Mucosa of descending colon (tissue), 3 donors: Measurements from ENCODE around the gene NBPF12. TPM values are rescaled to one million over a fixed set of nuclear protein-coding genes. Genes with fewer than 3 reads are reported as not detected.
"Not testable (repeated sequence)": the region's sequence is repeated elsewhere in the genome, so short reads cannot be mapped to it uniquely, and the experiment has no call there.

ENCODE experiments used
- ATAC-seq: fragments of 200-7000 bp; cut with Tn5 transposase; one replicate; pipeline ENCODE4 v1.9.1; 2020; ENCODE audit warnings: mild to moderate bottlenecking, moderate library complexity
- DNase-seq, 3 donors: peaks; one replicate each; pipeline ENCODE4 v3.0.0-alpha.2; 2020
- H3K36me3 ChIP-seq: fragments of 200-600 bp; one replicate; pipeline ENCODE4 v1.8.0; 2021; ENCODE audit warnings: low read depth, mild to moderate bottlenecking
- H3K4me1 ChIP-seq: fragments of 200-600 bp; one replicate; pipeline ENCODE4 v1.8.0; 2021; ENCODE audit warnings: low read depth, mild to moderate bottlenecking
- H3K4me3 ChIP-seq: fragments of 200-600 bp; one replicate; pipeline ENCODE4 v1.8.0; 2021; ENCODE audit warnings: mild to moderate bottlenecking
- H3K9me3 ChIP-seq: fragments of 200-600 bp; one replicate; pipeline ENCODE4 v1.8.0; 2021; ENCODE audit warnings: mild to moderate bottlenecking
- intact Hi-C, 2 donors: fragments of 100-400 bp; cut with DNase I in 1 of 2; cut with micrococcal nuclease in 1 of 2; formaldehyde crosslinking; loops; one replicate each; pipeline versions ENCODE4 v1.11.0 to v1.11.1; 2022; cut with DNase I, micrococcal nuclease
- long read RNA-seq, 2 donors: library from polyadenylated mRNA; unstranded; transcript quantifications; one replicate each; pipeline ENCODE4 v2.0.0, GENCODE V29; 2019 to 2021
- total RNA-seq, 3 donors: library from RNA; stranded (reverse); fragmentation: NEBNext Ultra II Directional in 2 of 3; extraction: Animal tissue kit (Norgen Biotek cat#: 25700) in 2 of 3; gene quantifications; one replicate each; pipeline versions ENCODE4 v1.2.1 to v1.2.4, GENCODE V29; 2021 to 2023
- donor health status: DM: no; HTN: no; CAD: no; lungs with moderate emphysema.
- donor health status: DM: no; HTN: no; CAD: no.
- donor health status: DM: no; HTN: yes; CAD: no.

The NBPF12 gene, protein sequence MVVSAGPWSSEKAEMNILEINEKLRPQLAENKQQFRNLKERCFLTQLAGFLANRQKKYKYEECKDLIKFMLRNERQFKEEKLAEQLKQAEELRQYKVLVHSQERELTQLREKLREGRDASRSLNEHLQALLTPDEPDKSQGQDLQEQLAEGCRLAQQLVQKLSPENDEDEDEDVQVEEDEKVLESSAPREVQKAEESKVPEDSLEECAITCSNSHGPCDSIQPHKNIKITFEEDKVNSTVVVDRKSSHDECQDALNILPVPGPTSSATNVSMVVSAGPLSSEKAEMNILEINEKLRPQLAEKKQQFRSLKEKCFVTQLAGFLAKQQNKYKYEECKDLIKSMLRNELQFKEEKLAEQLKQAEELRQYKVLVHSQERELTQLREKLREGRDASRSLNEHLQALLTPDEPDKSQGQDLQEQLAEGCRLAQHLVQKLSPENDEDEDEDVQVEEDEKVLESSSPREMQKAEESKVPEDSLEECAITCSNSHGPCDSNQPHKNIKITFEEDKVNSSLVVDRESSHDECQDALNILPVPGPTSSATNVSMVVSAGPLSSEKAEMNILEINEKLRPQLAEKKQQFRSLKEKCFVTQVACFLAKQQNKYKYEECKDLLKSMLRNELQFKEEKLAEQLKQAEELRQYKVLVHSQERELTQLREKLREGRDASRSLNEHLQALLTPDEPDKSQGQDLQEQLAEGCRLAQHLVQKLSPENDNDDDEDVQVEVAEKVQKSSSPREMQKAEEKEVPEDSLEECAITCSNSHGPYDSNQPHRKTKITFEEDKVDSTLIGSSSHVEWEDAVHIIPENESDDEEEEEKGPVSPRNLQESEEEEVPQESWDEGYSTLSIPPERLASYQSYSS (N-terminal part only)
- 10 to 100 TPM in 2 of 3 donors, 1 to 10 TPM in 1; 10.0 to 15.7 (median 14.2) TPM for total RNA-seq
- long read RNA-seq, donor 1, partial matches to known transcripts: 1 of 12 reads
- long read RNA-seq, donor 1, other reads (novel, unspliced or antisense): 11 of 12 reads
- long read RNA-seq, donor 2: 0 reads

DNA sequence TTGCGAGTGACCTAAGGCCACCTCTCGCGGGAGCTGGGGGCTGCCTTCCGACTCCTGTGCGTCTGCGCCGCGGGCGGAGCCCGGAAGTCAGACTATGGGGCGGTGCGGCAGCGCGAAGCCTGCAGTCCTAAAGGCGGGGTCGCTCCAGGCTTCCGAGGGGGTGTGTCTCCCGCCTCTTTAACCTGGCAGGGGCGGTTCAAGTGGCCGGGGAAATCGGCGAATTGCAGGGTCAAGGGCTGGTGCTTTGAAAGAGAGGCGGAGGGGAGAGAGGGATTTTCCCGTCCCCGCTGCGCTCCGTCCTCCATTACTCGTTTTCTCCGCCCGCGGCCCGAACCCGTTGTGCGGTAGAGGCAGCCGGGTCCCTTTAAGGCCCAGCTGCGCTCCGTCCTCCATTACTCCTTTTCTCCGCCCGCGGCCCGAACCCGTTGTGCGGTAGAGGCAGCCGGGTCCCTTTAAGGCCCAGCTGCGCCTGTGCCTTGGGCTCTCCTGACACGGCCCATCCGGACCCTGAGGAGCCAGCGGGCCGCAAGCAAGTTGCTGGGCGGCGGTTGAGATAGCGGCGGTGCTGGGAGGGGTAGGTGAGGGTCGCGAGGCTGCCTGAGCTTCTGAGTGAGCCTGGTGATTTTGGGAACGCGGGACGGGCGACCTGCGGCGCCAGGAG lies at the start of gene NBPF12:
Gene NBPF12, plus strand, starts transcription at position 83 of the 661 bp plus-strand sequence. CDS start 21,820 bp downstream, outside the sequence.
- H3K36me3 ChIP-seq, intact Hi-C loops, H3K4me1 ChIP-seq, H3K9me3 ChIP-seq: not testable (repeated sequence)
- peak; percentile 93 for ATAC-seq
- DNase-seq: peak; percentile 87 to 91 (median 89)
- peak within 1 kb of the TSS; percentile 80 for H3K4me3 ChIP-seq

DNA sequence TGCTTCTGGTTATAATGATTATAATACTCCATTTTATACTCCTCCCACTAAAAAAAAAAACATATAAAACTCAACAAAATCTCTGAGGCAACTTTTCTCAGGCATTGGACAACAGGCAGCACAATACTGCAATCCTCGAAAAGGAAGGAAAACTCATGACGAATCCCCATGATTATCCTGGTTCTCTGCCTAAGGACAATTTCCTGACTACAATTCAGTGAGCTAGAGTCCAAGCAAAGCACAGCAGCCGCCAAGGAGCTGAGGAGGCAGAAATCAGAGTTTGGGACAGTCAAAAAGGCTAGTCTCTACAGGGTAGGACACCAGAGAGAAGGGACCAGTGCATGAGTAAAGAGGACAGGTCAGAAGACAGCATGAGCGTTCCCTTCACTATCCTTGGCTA lies 46.8 kb upstream of the NBPF12 start:
- H3K4me3 ChIP-seq, intact Hi-C loops, H3K4me1 ChIP-seq, DNase-seq, H3K9me3 ChIP-seq, ATAC-seq, H3K36me3 ChIP-seq: not testable (repeated sequence)

DNA sequence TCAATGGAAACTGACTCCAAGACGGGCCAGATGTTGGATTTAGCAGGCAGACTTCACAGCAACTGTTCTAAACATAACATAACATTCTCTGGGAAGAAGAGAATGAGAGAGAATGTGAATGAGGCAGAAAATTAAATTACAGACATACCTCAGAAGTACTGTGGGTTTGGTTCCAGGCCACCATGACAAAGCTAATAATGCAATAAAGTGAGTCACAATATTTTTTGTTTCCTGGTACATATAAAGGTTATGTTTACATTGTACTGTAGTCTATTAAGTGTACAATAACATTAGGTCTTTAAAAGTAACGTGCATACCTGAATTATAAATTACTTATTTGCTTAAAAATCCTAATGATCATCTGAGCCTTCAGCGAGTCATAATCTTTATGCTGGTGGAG lies 45.8 kb upstream of the NBPF12 start:
- H3K9me3 ChIP-seq, intact Hi-C loops, H3K4me1 ChIP-seq, H3K36me3 ChIP-seq, H3K4me3 ChIP-seq, DNase-seq, ATAC-seq: not testable (repeated sequence)

DNA sequence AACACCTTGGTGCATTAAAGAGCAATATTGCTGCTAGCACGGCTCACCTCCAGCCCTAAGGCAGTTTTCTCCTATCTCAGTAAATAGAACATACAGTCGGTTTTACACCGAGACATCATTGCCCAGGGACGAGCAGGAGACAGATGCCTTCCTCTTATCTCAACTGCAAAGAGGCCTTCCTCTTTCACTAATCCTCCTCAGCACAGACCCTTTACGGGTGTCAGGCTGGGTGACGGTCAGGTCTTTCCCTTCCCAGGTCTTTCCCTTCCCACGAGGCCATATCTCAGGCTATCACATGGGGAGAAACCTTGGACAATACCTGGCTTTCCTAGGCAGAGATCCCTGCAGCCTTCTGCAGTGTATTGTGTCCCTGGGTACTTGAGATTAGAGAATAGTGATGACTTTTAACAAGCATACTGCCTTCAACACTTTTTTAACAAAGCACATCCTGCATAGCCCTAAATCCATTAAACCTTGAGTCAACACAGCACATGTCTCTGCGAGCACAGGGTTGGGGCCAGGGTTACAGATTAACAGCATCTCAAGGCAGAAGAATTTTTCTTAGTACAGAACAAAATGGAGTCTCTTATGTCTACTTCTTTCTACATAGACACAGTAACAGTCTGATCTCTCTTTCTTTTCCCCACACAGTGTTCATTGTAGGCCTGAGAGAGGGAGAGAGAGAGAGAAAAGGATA lies 30.4 kb upstream of the NBPF12 start:
- H3K9me3 ChIP-seq, ATAC-seq, H3K36me3 ChIP-seq, intact Hi-C loops, H3K4me3 ChIP-seq, H3K4me1 ChIP-seq: not testable (repeated sequence)
- peak in 1 of 3 donors; percentile 4 for DNase-seq

- DNase-seq, H3K9me3 ChIP-seq, intact Hi-C loops, ATAC-seq, H3K4me1 ChIP-seq, H3K36me3 ChIP-seq, H3K4me3 ChIP-seq: not testable (repeated sequence)
These were observed 25.1 kb upstream of the NBPF12 start for GRCh38 chr1:146912975-146913374.

- H3K36me3 ChIP-seq, intact Hi-C loops, ATAC-seq, H3K4me3 ChIP-seq, H3K9me3 ChIP-seq, H3K4me1 ChIP-seq, DNase-seq: not testable (repeated sequence)
These were observed 17.3 kb upstream of the NBPF12 start for GRCh38 chr1:146920811-146921210.

DNA sequence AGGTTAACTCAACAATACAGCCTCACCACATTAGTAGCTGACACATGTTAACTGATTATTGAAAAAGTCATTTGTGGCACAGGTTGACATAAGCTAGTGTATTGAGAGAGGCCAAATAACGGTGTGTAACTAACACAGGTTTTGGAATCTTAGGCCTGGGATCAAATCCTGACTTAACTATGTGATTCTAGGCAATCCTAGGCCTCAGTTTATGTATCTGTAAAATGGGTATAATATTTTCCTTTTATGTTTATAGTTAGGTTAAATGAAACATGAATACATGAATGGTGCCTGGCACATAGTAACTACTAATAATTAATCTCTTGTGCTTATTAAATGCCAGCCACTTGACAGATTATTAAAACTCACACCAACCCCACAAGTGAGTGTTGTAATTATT lies 15.5 kb upstream of the NBPF12 start:
- intact Hi-C loops, ATAC-seq, H3K36me3 ChIP-seq, DNase-seq, H3K9me3 ChIP-seq, H3K4me3 ChIP-seq, H3K4me1 ChIP-seq: not testable (repeated sequence)

DNA sequence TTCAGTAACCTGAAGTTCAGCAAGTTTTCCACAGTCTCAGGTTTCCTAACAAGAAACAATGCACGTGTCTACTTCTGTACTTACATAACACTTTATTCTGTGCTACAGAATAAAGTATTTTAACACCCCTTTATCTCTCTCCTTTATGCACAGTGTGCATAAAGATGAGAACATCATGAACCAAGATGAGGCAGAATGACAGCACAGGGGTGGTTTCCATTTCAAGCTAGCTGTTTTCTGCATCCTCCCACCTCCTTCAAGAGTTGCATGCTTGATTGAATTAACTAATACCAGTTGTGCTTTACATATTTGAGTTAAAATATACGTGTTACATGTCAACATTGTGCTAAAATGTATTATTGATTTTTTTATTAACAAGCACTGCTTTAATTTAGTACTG lies 14.0 kb upstream of the NBPF12 start:
- DNase-seq, H3K36me3 ChIP-seq, H3K4me3 ChIP-seq, ATAC-seq, intact Hi-C loops, H3K4me1 ChIP-seq, H3K9me3 ChIP-seq: not testable (repeated sequence)

GRCh38 chr1:146926413-146926812 lies 11.7 kb upstream of the NBPF12 start:
- H3K4me1 ChIP-seq, H3K36me3 ChIP-seq, intact Hi-C loops, H3K9me3 ChIP-seq, ATAC-seq, DNase-seq, H3K4me3 ChIP-seq: not testable (repeated sequence)

DNA sequence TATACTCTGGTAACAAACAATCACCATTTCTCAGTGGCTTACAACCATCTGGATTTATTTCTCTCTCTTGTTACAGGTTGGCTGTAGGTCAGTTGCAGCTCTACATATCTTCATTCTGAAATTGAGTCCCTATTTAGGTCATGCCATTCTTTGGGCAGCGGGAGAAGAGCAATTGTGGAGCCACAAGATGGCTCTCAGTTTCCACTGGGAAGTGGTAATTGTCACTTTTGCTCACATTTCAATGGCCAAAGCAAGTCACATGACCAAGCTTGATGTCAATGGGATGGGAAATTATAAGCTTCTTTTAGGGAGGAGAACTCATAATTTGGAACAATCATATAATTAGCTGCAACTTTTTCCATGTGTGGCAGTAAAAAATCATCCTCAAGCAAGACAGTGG lies 7.9 kb upstream of the NBPF12 start:
- H3K4me3 ChIP-seq, ATAC-seq, intact Hi-C loops: not testable (repeated sequence)

GRCh38 chr1:146934390-146935223 lies 3.5 kb upstream of the NBPF12 start:
- H3K36me3 ChIP-seq, H3K4me1 ChIP-seq, intact Hi-C loops, H3K4me3 ChIP-seq, DNase-seq, H3K9me3 ChIP-seq: not testable (repeated sequence)
- peak; percentile 2 for ATAC-seq

More for the DNA sequence above, 7.9 kb upstream of the NBPF12 start:
- H3K4me1 ChIP-seq, H3K9me3 ChIP-seq, H3K36me3 ChIP-seq, DNase-seq: not testable (repeated sequence)

GRCh38 chr1:146937462-146937861 lies 662 bp upstream of the NBPF12 start:
- ATAC-seq, H3K36me3 ChIP-seq, H3K4me3 ChIP-seq, H3K4me1 ChIP-seq, DNase-seq, intact Hi-C loops, H3K9me3 ChIP-seq: not testable (repeated sequence)
